ENCODE results near the gene TLX2. TPM values are rescaled to one million over a fixed set of nuclear protein-coding genes. Genes with fewer than 3 reads are reported as not detected.

TLX2 gene
- total RNA-seq, 4 donors from 2014 or later = 0.56 TPM; not detected in 3

GRCh38 chr2:74526649-74527230 is 12.5 kb downstream of the TLX2 start:
- H3K4me3 ChIP-seq = no peak overlapping the region
- H3K27ac ChIP-seq = no peak overlapping the region
- H3K27me3 ChIP-seq = no peaks in the 10 kb centered on the region
- 97% methylated on average over 11 of the region's 11 CpGs for WGBS
- H3K9me3 ChIP-seq = no peaks in the 10 kb centered on the region
- DNase-seq (ENCODE audit: low spot score in 2 of 2) = no peak
- peaks cover 35% of the 10 kb centered on the region for H3K4me1 ChIP-seq
- TF ChIP-seq POLR2A (IDR thresholded peaks at IDR 0.05) (no peak), POLR2AphosphoS5 (IDR thresholded peaks at IDR 0.05) (no peak), EP300 (IDR thresholded peaks at IDR 0.05) (no peak), CTCF (IDR thresholded peaks at IDR 0.05) (no peak)
- H3K36me3 ChIP-seq = peaks cover 29% of the 10 kb centered on the region

- H3K27ac ChIP-seq = no peak overlapping the region
- TF ChIP-seq CTCF (IDR thresholded peaks at IDR 0.05) (no peak), EP300 (IDR thresholded peaks at IDR 0.05) (no peak), POLR2AphosphoS5 (IDR thresholded peaks at IDR 0.05) (no peak), POLR2A (IDR thresholded peaks at IDR 0.05) (no peak)
- H3K4me1 ChIP-seq = peaks cover 35% of the 10 kb centered on the region
- no peaks in the 10 kb centered on the region for H3K27me3 ChIP-seq
- no peak overlapping the region for H3K4me3 ChIP-seq
- WGBS = 98% methylated on average over 9 of the region's 9 CpGs
- no peak for DNase-seq (ENCODE audit: low spot score in 2 of 2)
- no peaks in the 10 kb centered on the region for H3K9me3 ChIP-seq
- H3K36me3 ChIP-seq = peaks cover 34% of the 10 kb centered on the region
These were observed 13.5 kb downstream of the TLX2 start for GRCh38 chr2:74527741-74528140.

GRCh38 chr2:74528600-74529356 is 14.5 kb downstream of the TLX2 start:
- Histone ChIP-seq H3K9me3 (no peaks in the 10 kb centered on the region), H3K27ac (peak overlapping the region; percentile 92), H3K4me1 (peaks cover 35% of the 10 kb centered on the region), H3K27me3 (no peaks in the 10 kb centered on the region), H3K4me3 (peak overlapping the region; percentile 80), H3K36me3 (peaks cover 44% of the 10 kb centered on the region)
- 21% methylated on average over 23 of the region's 29 CpGs for WGBS
- no peak for DNase-seq (ENCODE audit: low spot score in 2 of 2)
- TF ChIP-seq CTCF (IDR thresholded peaks at IDR 0.05) (no peak), EP300 (IDR thresholded peaks at IDR 0.05) (no peak), POLR2AphosphoS5 (IDR thresholded peaks at IDR 0.05) (no peak), POLR2A (IDR thresholded peaks at IDR 0.05) (no peak)

GRCh38 chr2:74529357-74530238 is 15.3 kb downstream of the TLX2 start, which contains the start of the genes AUP1 and HTRA2:
Gene AUP1 (minus strand): TSS chr2:74529706. CDS start chr2:74529629, 77 bp downstream.
Gene HTRA2 (plus strand): TSS chr2:74529933. CDS start chr2:74530007, 74 bp downstream.
- H3K36me3 ChIP-seq = peaks cover 46% of the 10 kb centered on the region
- whole genome bisulfite sequencing = 0% methylated on average over 6 of the region's 87 CpGs
- no peak for TF ChIP-seq CTCF (IDR thresholded peaks at IDR 0.05)
- peak; percentile 48 to 73 for TF ChIP-seq POLR2A (IDR thresholded peaks at IDR 0.05)
- TF ChIP-seq POLR2AphosphoS5 (IDR thresholded peaks at IDR 0.05) = peak; percentile 6 to 93 (median 84)
- TF ChIP-seq EP300 (IDR thresholded peaks at IDR 0.05) = no peak

More at GRCh38 chr2:74529357-74530238, 15.3 kb downstream of the TLX2 start, which contains the start of the genes AUP1 and HTRA2:
- Histone ChIP-seq H3K9me3 (no peaks in the 10 kb centered on the region), H3K27me3 (no peaks in the 10 kb centered on the region), H3K4me3 (peak within 1 kb of the TSS; percentile 80), H3K4me1 (peaks cover 35% of the 10 kb centered on the region), H3K27ac (peak within 1 kb of the TSS; percentile 92)
- peak; percentile 99 for DNase-seq (ENCODE audit: low spot score in 2 of 2)
